HG03159 (cell line): ENCODE results near the gene KRT23.
"Not testable (repeated sequence)": the region's sequence is repeated elsewhere in the genome, so short reads cannot be mapped to it uniquely, and the experiment has no call there.

ENCODE experiments used
- ATAC-seq: cut with Tn5 transposase; IDR thresholded peaks from one replicate; pipeline ENCODE4 v1.9.1; 2021; ENCODE audit warnings: mild to moderate bottlenecking, moderate library complexity; ENCODE audit not compliant: unreplicated experiment

Gene KRT23

DNA sequence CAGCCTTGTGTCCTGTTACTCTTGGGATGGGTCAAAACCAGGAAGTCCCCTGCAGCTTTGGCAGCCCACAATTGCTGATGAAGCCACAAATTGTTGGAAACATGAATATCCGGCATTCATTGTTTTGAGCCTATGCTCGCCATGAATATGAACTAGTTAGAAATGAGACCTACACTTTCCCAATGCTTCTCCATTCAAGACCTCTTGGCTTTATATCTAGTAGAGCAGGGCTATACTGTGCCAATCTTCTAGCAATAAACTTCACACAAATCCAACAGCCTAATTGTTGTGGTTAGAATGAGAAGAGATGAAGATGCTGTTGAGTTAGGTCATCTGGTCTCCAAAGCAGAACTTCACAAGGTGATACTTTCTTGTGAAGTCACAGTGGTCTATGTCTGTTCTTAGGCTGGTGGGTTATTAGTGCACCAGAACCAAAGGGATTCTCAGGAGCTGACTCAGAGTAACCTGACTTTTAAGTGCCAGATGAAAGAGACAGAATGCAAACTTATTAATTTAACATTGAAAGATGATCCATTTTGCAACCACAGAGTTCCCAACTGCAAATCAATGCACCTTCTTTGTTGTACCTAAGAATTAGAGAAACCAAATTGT, 13.7 kb upstream of the KRT23 start:
- no peak for ATAC-seq

DNA sequence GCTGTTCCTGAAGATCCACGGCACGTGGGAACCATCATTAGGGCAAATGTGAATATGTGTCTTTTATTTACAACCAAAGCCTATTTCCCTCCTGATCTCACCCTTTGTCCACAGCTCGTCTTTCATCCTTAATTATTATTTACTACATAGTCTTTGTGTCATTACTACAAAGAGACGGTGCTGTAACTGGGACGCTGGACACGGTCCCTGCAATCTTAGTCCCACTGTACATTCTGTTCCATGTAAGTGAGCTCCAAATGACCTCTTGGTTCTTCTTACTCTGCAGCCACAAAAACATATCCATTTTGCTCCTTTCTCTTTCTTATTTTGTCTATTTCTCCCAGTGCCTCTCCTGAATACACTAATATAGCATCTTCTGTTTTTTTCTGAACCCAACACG, 12.7 kb upstream of the KRT23 start:
- ATAC-seq = no peak

DNA sequence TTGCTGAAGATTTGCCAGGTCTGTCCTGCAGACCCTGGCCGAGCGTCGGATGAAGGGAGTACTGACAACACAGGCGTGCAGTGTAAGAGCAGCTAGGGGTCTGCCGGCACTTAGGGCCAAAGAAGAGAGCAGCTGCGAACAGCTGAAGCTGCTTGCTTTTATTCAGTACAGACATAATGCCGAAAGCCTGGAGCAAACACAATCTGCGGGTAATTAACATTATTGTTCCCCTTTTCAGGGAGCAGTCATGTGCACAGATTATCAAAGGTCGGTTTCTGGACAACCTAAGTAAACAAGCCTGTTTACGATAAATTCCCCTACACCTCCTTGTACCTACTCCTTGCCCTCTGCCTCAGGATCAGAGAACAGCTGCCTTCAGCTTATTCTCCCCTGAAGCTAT, 12.0 kb upstream of the KRT23 start:
- no peak for ATAC-seq

DNA sequence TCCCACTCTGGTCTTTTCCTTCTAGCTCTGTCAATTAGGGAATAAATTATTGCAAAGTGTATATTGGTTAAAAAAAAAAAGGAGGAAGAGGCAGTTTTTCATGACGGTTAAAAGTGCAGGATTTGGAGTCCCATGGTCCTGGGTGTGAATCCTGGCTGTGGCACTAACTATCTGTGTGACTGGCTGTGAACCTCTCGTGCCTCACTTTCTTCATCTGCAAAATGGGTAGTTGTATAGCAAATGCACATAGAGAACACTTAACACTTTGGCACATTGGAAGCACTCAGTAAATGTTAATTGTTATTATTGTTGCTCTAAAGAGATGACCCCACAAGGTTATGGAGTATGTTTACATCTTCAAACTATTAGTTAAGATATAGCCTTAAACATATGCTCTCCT, 10.5 kb upstream of the KRT23 start:
- no peak for ATAC-seq

GRCh38 chr17:40945414-40945813, 8.0 kb upstream of the KRT23 start:
- ATAC-seq = no peak

DNA sequence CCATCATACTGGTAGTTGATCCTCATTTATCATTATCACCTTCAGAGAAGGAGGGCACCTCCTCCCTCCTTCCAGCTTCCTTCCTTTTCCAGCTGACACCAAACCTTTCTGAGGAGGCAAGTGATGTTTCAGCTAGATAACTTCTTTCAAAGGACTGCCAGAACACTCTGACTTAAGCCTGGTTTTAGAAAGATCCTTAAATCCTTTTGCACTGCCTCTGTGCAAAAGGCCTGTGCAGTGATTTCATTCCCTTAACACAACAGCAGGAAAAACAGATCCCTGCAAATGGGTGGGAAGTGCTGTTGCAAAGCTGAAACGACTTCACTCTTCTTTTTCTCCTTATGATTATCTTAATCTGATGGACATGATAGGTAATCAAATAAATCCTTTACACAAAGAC, 7.1 kb upstream of the KRT23 start:
- ATAC-seq = no peak

DNA sequence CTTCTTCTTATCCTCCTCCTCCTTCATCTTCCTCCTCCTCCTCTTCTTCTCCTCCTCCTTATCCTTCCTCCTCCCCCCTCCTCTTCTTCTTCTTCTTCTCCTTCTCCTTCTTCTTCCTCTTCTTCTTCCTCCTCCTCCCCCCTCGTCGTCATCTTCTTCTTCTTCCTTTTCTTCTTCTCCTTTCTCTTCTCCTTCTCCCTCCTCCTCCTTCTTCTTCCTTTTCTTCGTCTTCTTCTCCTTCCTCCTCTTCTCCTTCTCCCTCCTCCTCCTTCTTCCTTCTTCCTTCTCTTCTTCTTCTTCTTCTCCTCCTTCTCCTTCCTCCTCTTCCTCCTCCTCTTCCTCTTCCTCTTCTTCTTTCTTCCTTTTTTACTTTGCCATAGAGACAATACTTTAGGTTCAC, 5.1 kb upstream of the KRT23 start:
- no peak for ATAC-seq

- no peak for ATAC-seq
Observed at GRCh38 chr17:40940266-40940665, 2.8 kb upstream of the KRT23 start.

DNA sequence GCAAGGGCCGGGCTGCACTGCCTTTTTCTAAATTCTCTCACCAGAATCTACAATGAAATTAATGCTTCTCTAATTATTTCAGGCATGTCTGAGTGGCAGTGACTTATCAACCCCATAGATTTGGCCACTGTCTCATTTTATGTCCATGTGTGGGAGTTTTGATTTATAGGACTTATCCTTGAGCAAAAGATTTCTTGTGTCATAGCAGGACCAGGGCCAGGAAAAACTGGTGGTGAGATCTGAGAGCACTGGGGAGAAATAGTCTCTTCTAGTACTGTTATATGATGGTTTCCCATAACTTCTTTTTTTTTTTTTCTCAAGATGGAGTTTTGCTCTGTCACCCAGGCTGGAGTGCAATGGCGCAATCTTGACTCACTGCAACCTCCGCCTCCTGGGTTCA, 1.5 kb upstream of the KRT23 start:
- ATAC-seq = no peak

- ATAC-seq = no peak
Observed at GRCh38 chr17:40936976-40937375, 470 bp downstream of the KRT23 start.

DNA sequence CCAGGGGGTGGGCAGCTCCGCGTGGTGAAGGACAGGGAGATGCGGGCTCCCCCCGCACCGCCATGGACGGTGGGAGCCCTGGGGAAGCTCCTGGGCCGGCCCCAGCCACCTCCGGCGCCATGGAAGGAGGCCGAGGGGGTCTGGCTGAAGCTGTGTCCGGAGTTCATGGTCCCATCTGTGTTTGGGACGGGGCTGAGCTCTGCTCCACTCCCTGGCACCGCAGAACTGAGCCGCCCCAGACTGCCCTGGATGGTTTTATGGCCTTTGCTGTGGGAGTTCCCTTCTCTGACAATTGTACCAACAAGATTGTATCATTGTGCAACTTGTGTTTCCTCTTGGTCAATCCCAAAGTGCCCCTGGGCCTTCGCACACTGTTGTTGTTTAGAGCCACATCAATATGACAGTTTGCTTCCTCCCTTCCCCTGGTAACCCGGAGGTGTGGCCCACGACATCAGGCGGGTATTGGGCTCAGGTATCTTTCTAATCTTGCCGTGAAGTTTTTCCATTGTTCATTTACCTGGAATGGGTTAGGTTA, 942 bp downstream of the KRT23 start:
- no peak for ATAC-seq

- ATAC-seq = no peak
Observed at GRCh38 chr17:40935624-40936023, 1.8 kb downstream of the KRT23 start.

- no peak for ATAC-seq
Observed at GRCh38 chr17:40932608-40933007, 4.8 kb downstream of the KRT23 start.

GRCh38 chr17:40931311-40931710, 6.1 kb downstream of the KRT23 start:
- ATAC-seq = no peak

DNA sequence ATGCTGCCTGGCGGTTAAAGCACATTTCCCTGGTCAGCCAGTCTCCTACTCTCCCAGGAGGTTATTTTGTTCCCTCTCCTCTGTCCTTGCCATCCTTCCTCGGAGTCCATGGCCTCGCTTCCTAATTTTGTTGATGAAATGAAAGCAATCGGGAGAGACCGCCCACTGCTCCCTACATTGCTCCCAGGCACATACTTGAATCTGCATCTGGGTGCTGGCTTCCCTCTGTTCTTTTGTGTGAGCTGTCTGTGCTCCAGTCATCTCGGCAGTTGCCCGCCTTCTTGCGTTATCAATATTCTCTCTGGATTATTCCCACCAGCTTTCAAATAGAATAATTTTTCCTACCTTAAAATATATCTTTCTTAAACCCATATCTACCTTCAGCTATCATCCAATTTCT, 11.1 kb downstream of the KRT23 start:
- no peak for ATAC-seq

GRCh38 chr17:40922239-40922638, 15.2 kb downstream of the KRT23 start:
- ATAC-seq = no peak

DNA sequence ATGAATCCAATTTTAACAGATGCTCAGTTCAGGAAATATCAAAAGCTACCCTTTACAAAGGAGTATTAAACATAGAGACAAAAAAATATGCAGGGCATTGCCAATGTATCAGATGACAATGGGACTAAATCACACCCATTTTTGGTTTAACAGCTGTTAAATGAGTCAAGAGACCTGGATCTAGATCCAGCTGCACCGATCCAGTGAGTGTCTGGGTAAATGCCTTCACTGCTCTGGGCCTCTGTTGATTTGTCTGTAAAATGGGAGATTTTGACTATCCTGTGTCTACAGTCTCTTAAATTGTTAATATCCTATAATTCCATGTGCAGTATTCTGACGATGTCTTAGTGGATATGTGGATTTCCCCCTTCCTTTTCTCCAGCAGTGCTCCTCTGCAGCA, 16.4 kb downstream of the KRT23 start:
- no peak for ATAC-seq

- ATAC-seq = not testable (repeated sequence)
Observed at GRCh38 chr17:40917116-40917515, 20.3 kb downstream of the KRT23 start.

DNA sequence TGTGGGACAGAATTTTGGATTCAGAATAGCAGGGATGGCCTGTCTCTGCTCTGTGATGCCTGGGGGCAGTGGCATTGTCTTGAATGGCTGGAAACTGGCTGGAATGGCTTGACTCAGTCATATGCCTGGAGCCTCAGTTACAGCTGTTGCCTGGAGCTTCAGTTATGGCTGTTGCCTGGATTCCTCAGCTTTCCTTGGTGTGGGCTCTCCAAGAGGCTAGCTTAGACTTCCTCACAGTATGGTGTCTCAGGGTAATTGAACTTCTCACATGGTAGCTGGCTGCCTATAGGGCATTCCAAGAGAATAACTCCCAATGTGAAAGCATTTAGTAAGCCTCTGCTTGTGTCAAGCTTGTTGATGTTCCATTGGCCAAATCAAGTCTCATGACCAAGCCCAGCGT, 21.1 kb downstream of the KRT23 start:
- ATAC-seq = no peak

DNA sequence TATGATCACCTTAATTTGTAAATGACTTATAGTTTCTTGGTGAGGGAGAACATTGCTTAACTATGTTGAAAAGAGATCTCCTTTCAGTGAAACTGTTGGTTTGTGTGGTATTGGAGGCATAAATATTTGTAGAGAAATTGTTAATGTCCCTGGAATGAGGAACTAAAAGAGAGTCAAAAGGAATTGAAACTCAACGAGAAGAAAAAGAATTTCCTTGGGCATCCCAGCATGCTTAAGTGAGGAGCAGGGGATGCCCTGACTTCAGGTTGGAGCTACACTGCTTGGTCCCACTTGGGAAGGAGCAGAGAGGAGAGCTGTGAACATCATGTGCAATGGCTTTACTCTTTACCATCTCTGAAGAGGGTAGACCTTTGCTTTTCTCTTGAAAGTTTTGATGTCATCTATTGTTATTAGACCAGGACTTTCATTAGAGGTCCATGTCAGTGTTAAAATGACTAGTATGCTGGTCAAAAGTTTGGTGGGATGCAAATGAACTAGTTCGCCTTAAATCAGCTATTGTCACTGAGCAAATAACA, 21.7 kb downstream of the KRT23 start:
- ATAC-seq = no peak

DNA sequence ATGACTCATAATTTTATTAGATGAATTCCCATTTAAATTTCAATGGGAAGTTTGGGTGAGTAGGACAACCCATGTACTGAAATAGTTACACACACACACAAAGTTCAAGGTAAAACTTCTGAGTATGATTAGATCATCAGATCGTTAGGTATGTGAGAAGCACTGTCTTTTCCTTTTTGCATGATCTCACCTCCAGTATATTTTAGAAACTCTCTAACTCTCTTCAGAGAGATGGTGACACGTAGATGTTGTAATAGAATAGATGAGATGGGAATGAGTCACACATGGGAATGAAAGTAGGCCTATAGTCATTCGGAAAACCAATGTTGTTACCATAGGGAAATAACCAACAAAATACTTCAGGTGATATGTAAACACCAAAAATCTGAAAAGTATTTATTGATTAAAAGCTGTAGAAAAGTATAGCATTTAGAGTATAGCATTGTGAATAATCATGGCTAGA, 22.2 kb downstream of the KRT23 start:
- ATAC-seq = no peak

GRCh38 chr17:40914075-40914855, 23.2 kb downstream of the KRT23 start:
- ATAC-seq = no peak
